ENCODE results near the gene DOCK9.

DNA sequence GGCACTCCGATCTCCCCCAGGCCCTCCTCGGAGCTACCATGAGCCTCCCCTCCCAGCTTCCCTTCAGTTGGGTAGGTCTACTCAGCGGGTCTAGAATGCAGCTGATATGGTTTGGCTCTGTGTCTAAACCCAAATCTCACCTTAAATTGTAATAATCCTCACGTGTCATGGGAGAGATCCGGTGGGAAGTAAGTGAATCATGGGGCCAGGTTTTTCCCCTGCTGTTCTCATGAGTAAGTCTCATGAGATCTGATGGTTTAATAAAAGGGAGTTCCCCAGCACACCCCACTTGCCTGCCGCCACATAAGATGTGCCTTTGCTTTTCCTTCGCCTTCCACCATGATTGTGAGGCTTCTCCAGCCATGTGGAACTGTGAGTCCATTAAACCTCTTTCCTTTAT, 14.5 kb upstream of the DOCK9 start:
- TF ChIP-seq, protein P1, sequence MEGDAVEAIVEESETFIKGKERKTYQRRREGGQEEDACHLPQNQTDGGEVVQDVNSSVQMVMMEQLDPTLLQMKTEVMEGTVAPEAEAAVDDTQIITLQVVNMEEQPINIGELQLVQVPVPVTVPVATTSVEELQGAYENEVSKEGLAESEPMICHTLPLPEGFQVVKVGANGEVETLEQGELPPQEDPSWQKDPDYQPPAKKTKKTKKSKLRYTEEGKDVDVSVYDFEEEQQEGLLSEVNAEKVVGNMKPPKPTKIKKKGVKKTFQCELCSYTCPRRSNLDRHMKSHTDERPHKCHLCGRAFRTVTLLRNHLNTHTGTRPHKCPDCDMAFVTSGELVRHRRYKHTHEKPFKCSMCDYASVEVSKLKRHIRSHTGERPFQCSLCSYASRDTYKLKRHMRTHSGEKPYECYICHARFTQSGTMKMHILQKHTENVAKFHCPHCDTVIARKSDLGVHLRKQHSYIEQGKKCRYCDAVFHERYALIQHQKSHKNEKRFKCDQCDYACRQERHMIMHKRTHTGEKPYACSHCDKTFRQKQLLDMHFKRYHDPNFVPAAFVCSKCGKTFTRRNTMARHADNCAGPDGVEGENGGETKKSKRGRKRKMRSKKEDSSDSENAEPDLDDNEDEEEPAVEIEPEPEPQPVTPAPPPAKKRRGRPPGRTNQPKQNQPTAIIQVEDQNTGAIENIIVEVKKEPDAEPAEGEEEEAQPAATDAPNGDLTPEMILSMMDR (conservative IDR thresholded peaks at IDR 0.05; ENCODE audit: low read depth, low read length): no peak
- TF ChIP-seq EZH2 (IDR thresholded peaks at IDR 0.05; ENCODE audit: low read length, unreplicated experiment): no peak
